ENCODE results near the gene GJD4. TPM values are rescaled to one million over a fixed set of nuclear protein-coding genes. Genes with fewer than 3 reads are reported as not detected.

Gene GJD4
- total and polyA plus RNA-seq, 10 of the 15 experiments (the other 5 are each of a cell fraction or from before 2014, with no cell fraction given) = not detected

DNA sequence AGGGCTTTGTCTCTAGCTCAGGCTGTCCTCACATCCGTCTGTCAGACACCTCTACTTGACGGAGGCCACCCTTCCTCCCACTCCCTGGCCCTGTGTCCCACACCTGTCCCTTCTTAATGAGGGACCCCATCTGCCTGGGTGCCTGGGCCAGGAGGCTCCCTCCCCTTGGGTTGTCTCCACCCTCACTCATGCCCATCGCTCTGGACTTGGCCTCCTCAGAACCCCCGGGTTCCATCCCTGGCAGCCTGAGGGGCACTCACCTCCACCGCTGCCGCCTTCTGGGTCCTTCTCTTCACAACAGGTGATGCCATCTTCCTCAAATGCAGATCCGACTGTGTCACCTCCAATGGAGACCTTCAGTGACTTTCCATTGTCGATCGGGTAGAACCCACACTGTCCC lies 20.2 kb upstream of the GJD4 start:
- Histone ChIP-seq H3K9me3 (replicated peaks; ENCODE audit: control insufficient read depth, insufficient read depth, low read length) (no peaks in the 10 kb centered on the region), H3K36me3 (ENCODE audit: control insufficient read depth in 2 of 2, insufficient read depth in 2 of 2, low read length in 1 of 2) (no peaks in the 10 kb centered on the region), H3K4me2 (ENCODE audit: control insufficient read depth, insufficient read depth) (no peak overlapping the region), H3K4me1 (ENCODE audit: control insufficient read depth, insufficient read depth, low read length) (no peaks in the 10 kb centered on the region), H3K4me3 (no peak overlapping the region), H3K79me2 (ENCODE audit: control insufficient read depth, insufficient read depth, low read length) (no peaks in the 10 kb centered on the region), H3K27ac (ENCODE audit: control insufficient read depth, insufficient read depth) (no peak overlapping the region), H2AFZ (ENCODE audit: control insufficient read depth, low read depth, low read length) (no peak overlapping the region), H4K20me1 (ENCODE audit: control insufficient read depth, insufficient read depth) (no peaks in the 10 kb centered on the region), H3K27me3 (replicated peaks in 1 of 2; ENCODE audit: control insufficient read depth in 2 of 2, insufficient read depth in 2 of 2, low read length in 1 of 2) (no peaks in the 10 kb centered on the region; a peak in 1 of 4 replicates), H3K9ac (ENCODE audit: control insufficient read depth, insufficient read depth, low read length) (no peak overlapping the region)
- 65% methylated on average over 9 of the region's 9 CpGs for WGBS (ENCODE audit: insufficient coverage, insufficient replicate concordance, low lambda C conversion rate, missing lambda C conversion rate)
- no peak for ATAC-seq
- ChIA-PET CTCF (no interaction called here), POLR2A (no interaction called here), SMC1A (ENCODE audit: uncharacterized antibody, unreplicated experiment) (no interaction called here), RAD21 (ENCODE audit: unreplicated experiment) (no interaction called here)
- TF ChIP-seq NRF1 (conservative IDR thresholded peaks at IDR 0.05; ENCODE audit: low read depth, low read length) (no peak), CEBPB (IDR thresholded peaks at IDR 0.05; ENCODE audit: borderline replicate concordance in 1 of 2, low read depth in 2 of 2, low read length in 2 of 2) (no peak), TBL1XR1 (IDR thresholded peaks at IDR 0.05; ENCODE audit: low read depth, low read length) (no peak), NR2F1 (conservative IDR thresholded peaks at IDR 0.05) (no peak), TCF3 (IDR thresholded peaks at IDR 0.05; ENCODE audit: borderline replicate concordance, insufficient read depth, low read depth, low read length) (no peak), MEF2B (IDR thresholded peaks at IDR 0.05; ENCODE audit: partially characterized antibody, poor library complexity, severe bottlenecking) (no peak), IKZF1 (conservative IDR thresholded peaks at IDR 0.05) (no peak), HDAC6 (IDR thresholded peaks at IDR 0.05; ENCODE audit: unreplicated experiment) (no peak), TAF1 (IDR thresholded peaks at IDR 0.05; ENCODE audit: borderline replicate concordance, low read depth, low read length) (no peak), HCFC1 (IDR thresholded peaks at IDR 0.05; ENCODE audit: low read length) (no peak), SUZ12 (IDR thresholded peaks at IDR 0.05; ENCODE audit: unreplicated experiment) (no peak), KLF5 (IDR thresholded peaks at IDR 0.05; ENCODE audit: partially characterized antibody) (no peak), RAD21 (IDR thresholded peaks at IDR 0.05; ENCODE audit: insufficient read depth, low read depth, low read length) (no peak), SIX5 (IDR thresholded peaks at IDR 0.05; ENCODE audit: low read depth, low read length, severe bottlenecking) (no peak), WRNIP1 (IDR thresholded peaks at IDR 0.05; ENCODE audit: borderline replicate concordance, low read depth, low read length) (no peak), ELK1 (IDR thresholded peaks at IDR 0.05; ENCODE audit: low read depth, low read length) (no peak), RCOR1 (conservative IDR thresholded peaks at IDR 0.05; ENCODE audit: low read depth, low read length) (no peak), BCL11A (IDR thresholded peaks at IDR 0.05; ENCODE audit: low read depth, low read length) (no peak), CBX5 (IDR thresholded peaks at IDR 0.05; ENCODE audit: low read depth) (no peak)
- TF ChIP-seq, protein P1, sequence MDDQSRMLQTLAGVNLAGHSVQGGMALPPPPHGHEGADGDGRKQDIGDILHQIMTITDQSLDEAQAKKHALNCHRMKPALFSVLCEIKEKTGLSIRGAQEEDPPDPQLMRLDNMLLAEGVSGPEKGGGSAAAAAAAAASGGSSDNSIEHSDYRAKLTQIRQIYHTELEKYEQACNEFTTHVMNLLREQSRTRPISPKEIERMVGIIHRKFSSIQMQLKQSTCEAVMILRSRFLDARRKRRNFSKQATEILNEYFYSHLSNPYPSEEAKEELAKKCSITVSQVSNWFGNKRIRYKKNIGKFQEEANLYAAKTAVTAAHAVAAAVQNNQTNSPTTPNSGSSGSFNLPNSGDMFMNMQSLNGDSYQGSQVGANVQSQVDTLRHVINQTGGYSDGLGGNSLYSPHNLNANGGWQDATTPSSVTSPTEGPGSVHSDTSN (IDR thresholded peaks at IDR 0.05; ENCODE audit: insufficient replicate concordance, low read depth, low read length) = no peak
- intact Hi-C loops (cut with micrococcal nuclease; ENCODE audit: unreplicated experiment) = no loop called here
- in situ Hi-C loops (cut with MboI) = no loop called here
- DNase-seq (ENCODE audit: low read depth, low spot score) = no peak
- no TSS peak for BruUV-seq (replicated peaks)
- FAIRE-seq = no peak
